Loucy (cell line): ENCODE results near the gene STARD10.

Experiments
- H2AFZ ChIP-seq: fragments of 200-600 bp; sonication (generic); 2 replicates; pipeline ENCODE4 v1.6.0; 2016; ENCODE audit warnings: antibody characterized with exemption, mild to moderate bottlenecking, low read length, moderate library complexity
- H3F3A ChIP-seq: fragments of 200-600 bp; 2 replicates; pipeline ENCODE4 v1.6.0; 2016; ENCODE audit warnings: antibody characterized with exemption, low read depth, mild to moderate bottlenecking
- H3K27me3 ChIP-seq: fragments of 200-600 bp; sonication (generic); 2 replicates; pipeline ENCODE4 v1.6.1; 2014; ENCODE audit warnings: low read length, mild to moderate bottlenecking; ENCODE audit not compliant: insufficient read depth, poor library complexity, severe bottlenecking
- H3K36me3 ChIP-seq: fragments of 200-600 bp; sonication (generic); 2 replicates; pipeline ENCODE4 v1.6.1; 2016; ENCODE audit warnings: low read length; ENCODE audit not compliant: insufficient read depth
- H3K4me1 ChIP-seq: fragments of 200-600 bp; sonication (generic); 2 replicates; pipeline ENCODE4 v1.5.1; 2014; ENCODE audit warnings: low read length, mild to moderate bottlenecking; ENCODE audit not compliant: insufficient read depth, poor library complexity, severe bottlenecking
- H3K4me2 ChIP-seq: fragments of 200-600 bp; sonication (generic); 2 replicates; pipeline ENCODE4 v1.6.0; 2014; ENCODE audit warnings: antibody characterized with exemption, low read length, low read depth, mild to moderate bottlenecking; ENCODE audit not compliant: poor library complexity, severe bottlenecking
- H3K4me3 ChIP-seq: fragments of 200-600 bp; sonication (generic); 2 replicates; pipeline ENCODE4 v1.5.1; 2014; ENCODE audit warnings: low read length, mild to moderate bottlenecking, mixed read lengths; ENCODE audit not compliant: poor library complexity, severe bottlenecking
- H3K79me2 ChIP-seq: fragments of 200-600 bp; sonication (generic); 2 replicates; pipeline ENCODE4 v1.6.1; 2014; ENCODE audit warnings: low read length; ENCODE audit not compliant: insufficient read depth
- H3K9ac ChIP-seq: fragments of 200-600 bp; sonication (generic); 2 replicates; pipeline ENCODE4 v1.6.0; 2014; ENCODE audit warnings: mild to moderate bottlenecking, low read depth, low read length, moderate library complexity; ENCODE audit not compliant: poor library complexity, severe bottlenecking
- H3K9me2 ChIP-seq: fragments of 200-600 bp; sonication (generic); replicated peaks from 2 replicates; pipeline ENCODE4 v1.6.1; 2016; ENCODE audit warnings: low read depth, low read length, mixed read lengths
- H3K9me3 ChIP-seq: fragments of 200-600 bp; sonication (generic); 2 replicates; pipeline ENCODE4 v1.6.1; 2014; ENCODE audit warnings: mild to moderate bottlenecking, antibody characterized with exemption, low read length, low read depth; ENCODE audit not compliant: insufficient read depth
- H4K20me1 ChIP-seq: fragments of 200-600 bp; sonication (generic); 2 replicates; pipeline ENCODE4 v1.6.0; 2014; ENCODE audit warnings: antibody characterized with exemption, low read length, mild to moderate bottlenecking; ENCODE audit not compliant: insufficient read depth, poor library complexity, severe bottlenecking
- EZH2phosphoT487 ChIP-seq: fragments of 200-600 bp; IDR thresholded peaks from 2 replicates; pipeline ENCODE4 v1.6.1; 2018; ENCODE audit warnings: antibody characterized with exemption, mild to moderate bottlenecking, moderate library complexity, borderline replicate concordance
- TF ChIP-seq, protein P1 (sequence below): fragments of 200-600 bp; sonication (generic); conservative IDR thresholded peaks from 2 replicates; pipeline ENCODE4 v1.5.1; 2014; ENCODE audit warnings: mild to moderate bottlenecking, antibody characterized with exemption, low read length

STARD10 gene

DNA sequence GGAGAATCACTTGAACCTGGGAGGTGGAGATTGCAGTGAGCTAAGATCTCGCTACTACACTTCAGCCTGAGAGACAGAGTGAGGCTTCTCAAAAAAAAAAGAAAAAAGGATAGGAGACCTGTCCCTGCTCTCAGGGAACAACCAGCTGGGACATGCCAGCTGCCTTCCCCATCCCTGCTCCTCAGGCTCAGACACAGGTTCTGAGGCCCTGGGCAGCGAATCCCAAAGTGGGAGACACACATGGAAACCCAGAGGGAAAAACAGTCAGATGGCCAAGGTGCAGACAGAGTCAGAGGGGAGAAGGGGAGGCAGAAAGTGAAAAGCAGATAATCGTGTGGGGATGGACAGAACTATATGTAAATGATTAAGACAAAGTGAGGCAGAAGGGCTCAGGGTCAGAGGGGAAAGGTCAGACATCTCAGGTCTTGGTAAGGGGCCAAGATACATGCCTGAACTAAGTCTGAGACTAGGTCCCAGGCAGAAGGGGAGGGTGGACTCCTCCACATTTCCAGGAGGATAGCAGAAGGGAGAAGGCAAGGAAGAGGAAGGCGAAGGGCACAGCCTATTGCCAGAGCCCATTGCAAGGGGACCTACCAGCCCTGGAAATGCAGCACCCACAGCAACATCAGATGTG is 14.2 kb downstream of the STARD10 start:
- TF ChIP-seq, protein P1, sequence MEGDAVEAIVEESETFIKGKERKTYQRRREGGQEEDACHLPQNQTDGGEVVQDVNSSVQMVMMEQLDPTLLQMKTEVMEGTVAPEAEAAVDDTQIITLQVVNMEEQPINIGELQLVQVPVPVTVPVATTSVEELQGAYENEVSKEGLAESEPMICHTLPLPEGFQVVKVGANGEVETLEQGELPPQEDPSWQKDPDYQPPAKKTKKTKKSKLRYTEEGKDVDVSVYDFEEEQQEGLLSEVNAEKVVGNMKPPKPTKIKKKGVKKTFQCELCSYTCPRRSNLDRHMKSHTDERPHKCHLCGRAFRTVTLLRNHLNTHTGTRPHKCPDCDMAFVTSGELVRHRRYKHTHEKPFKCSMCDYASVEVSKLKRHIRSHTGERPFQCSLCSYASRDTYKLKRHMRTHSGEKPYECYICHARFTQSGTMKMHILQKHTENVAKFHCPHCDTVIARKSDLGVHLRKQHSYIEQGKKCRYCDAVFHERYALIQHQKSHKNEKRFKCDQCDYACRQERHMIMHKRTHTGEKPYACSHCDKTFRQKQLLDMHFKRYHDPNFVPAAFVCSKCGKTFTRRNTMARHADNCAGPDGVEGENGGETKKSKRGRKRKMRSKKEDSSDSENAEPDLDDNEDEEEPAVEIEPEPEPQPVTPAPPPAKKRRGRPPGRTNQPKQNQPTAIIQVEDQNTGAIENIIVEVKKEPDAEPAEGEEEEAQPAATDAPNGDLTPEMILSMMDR: no peak
- no peak for TF ChIP-seq EZH2phosphoT487
- Histone ChIP-seq H3K27me3 (no peaks in the 10 kb centered on the region), H3K79me2 (no peaks in the 10 kb centered on the region), H3K4me2 (no peak overlapping the region), H3K9me3 (no peaks in the 10 kb centered on the region), H2AFZ (no peak overlapping the region), H3K4me3 (no peak overlapping the region), H3K9ac (no peak overlapping the region), H3K9me2 (no peaks in the 10 kb centered on the region), H3K4me1 (peaks cover 32% of the 10 kb centered on the region), H4K20me1 (no peaks in the 10 kb centered on the region), H3K36me3 (no peaks in the 10 kb centered on the region), H3F3A (no peaks in the 10 kb centered on the region)

DNA sequence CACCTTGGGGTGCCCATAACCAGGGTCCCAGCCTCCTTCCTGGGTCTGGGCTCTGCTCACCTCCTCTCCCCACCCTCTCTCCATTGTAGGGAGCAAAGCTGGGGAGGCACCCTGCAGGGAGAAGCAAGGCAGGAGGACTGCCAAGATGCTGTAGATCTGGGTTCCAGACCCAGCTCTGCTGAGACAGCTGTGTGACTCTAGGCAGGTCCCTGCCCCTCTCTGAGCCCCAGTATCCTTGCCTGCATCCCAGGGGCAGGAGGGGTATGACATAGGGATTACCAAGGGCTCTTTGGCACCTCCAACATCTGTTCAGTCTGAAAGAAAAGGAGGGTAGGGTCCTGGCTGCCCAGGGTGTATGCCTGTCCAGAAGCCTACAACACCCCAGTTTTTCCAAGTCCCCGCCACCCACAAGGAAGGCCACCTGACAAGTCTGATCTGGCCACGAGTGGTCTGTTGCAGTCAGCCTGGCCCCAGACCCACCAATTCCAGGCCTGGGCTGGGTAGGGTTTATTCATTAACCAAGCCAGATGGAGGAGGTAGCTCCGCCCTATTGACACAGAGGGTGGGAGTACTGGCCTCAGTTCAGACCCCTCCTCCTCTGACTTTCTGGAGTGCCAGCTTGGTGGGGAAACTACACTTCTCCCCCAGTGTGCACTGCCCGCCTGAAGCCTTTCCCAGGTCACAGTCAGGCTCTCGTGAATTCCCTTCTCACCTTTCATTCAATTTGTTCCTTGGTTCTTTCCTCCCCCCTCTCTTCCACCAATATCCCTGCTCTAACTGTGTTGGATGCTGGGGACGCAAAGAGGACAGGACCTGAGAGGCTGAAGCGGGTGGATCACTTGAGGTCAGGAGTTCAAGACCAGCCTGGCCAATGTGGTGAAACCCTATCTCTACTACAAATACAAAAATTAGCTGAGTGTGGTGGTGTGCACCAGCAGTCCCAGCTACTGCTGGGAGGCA is 15.0 kb downstream of the STARD10 start:
- H3K4me3 ChIP-seq: no peak overlapping the region
- peaks cover 32% of the 10 kb centered on the region for H3K4me1 ChIP-seq

DNA sequence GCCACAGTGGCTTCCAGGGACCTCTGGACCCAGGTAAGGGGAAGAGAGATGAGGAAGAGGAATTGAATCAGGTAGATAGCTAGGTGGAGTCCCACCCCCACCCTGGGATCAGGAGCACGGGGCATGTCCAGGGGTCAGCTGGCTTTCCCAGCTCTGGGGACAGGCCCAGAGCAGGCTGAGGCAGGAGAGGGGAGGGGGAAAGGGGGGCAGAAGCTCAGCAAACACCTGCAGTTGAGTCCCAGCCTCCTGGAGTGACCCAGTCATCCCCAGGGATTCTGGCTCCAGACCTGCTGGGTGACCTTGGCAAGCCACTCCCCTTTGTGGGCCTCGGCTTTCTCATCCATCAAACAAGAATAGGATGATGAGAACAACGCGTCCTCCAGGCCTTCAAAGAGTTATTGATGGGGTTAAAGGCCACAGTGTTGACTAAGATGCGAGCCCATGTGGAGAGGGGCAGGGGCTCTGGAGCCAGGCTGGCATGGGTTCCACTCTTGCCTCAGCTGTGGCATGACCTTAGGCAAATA is 16.0 kb downstream of the STARD10 start:
- H4K20me1 ChIP-seq: no peaks in the 10 kb centered on the region
- H3F3A ChIP-seq: no peaks in the 10 kb centered on the region
- H3K79me2 ChIP-seq: no peaks in the 10 kb centered on the region
- no peak overlapping the region for H2AFZ ChIP-seq
- H3K9me2 ChIP-seq: no peaks in the 10 kb centered on the region
- H3K9ac ChIP-seq: no peak overlapping the region
- peaks cover 41% of the 10 kb centered on the region for H3K4me1 ChIP-seq
- H3K4me2 ChIP-seq: no peak overlapping the region
- no peak for TF ChIP-seq EZH2phosphoT487
- TF ChIP-seq, protein P1: no peak
- no peaks in the 10 kb centered on the region for H3K27me3 ChIP-seq
- no peaks in the 10 kb centered on the region for H3K36me3 ChIP-seq
- H3K9me3 ChIP-seq: no peaks in the 10 kb centered on the region
- no peak overlapping the region for H3K4me3 ChIP-seq

More for the DNA sequence above, 15.0 kb downstream of the STARD10 start:
- H3K36me3 ChIP-seq: no peaks in the 10 kb centered on the region
- no peaks in the 10 kb centered on the region for H3K79me2 ChIP-seq
- no peaks in the 10 kb centered on the region for H3K9me3 ChIP-seq
- no peaks in the 10 kb centered on the region for H4K20me1 ChIP-seq
- no peaks in the 10 kb centered on the region for H3K27me3 ChIP-seq
- no peak overlapping the region for H2AFZ ChIP-seq
- H3K4me2 ChIP-seq: no peak overlapping the region
- no peak overlapping the region for H3K9ac ChIP-seq
- H3K9me2 ChIP-seq: no peaks in the 10 kb centered on the region
- no peak for TF ChIP-seq EZH2phosphoT487
- TF ChIP-seq, protein P1: no peak
- no peaks in the 10 kb centered on the region for H3F3A ChIP-seq
